Mesenchymal stem cell (in vitro differentiated cells and primary cell): ENCODE measurements around the gene CCDC180. TPM values are rescaled to one million over a fixed set of nuclear protein-coding genes. Genes with fewer than 3 reads are reported as not detected.
"Not testable (repeated sequence)": the region's sequence is repeated elsewhere in the genome, so short reads cannot be mapped to it uniquely, and the experiment has no call there.

Experiments
- DNase-seq: peaks from one replicate; pipeline ENCODE4 v3.0.0-alpha.2; 2013
- H2AFZ ChIP-seq: one replicate; pipeline ENCODE4 v1.6.1; 2013; ENCODE audit warnings: low read depth, mild to moderate bottlenecking, control low read depth, inconsistent platforms, low read length, moderate library complexity
- H2AK5ac ChIP-seq: 2 replicates; pipeline ENCODE4 v1.6.1; 2013; ENCODE audit warnings: low read length, moderate library complexity, mild to moderate bottlenecking, inconsistent platforms; ENCODE audit not compliant: severe bottlenecking
- H2BK120ac ChIP-seq: one replicate; pipeline ENCODE4 v1.6.1; 2013; ENCODE audit warnings: low read depth, mild to moderate bottlenecking, inconsistent platforms, low read length, moderate library complexity
- H2BK12ac ChIP-seq, 2 experiments: one replicate each; pipeline ENCODE4 v1.6.1; 2013; ENCODE audit warnings: inconsistent platforms in 2 of 2, low read length in 2 of 2, mild to moderate bottlenecking in 2 of 2, moderate library complexity in 2 of 2, control low read depth in 1 of 2
- H2BK15ac ChIP-seq: one replicate; pipeline ENCODE4 v1.6.1; 2013; ENCODE audit warnings: mild to moderate bottlenecking, low read depth, inconsistent platforms; ENCODE audit not compliant: poor library complexity, severe bottlenecking
- H2BK5ac ChIP-seq: 2 replicates; pipeline ENCODE4 v1.6.1; 2013; ENCODE audit warnings: low read depth, mild to moderate bottlenecking, low read length, control low read depth, inconsistent platforms; ENCODE audit not compliant: poor library complexity, severe bottlenecking
- H3K14ac ChIP-seq, 2 experiments: one replicate each; pipeline ENCODE4 v1.6.1; 2013; ENCODE audit warnings: inconsistent platforms in 2 of 2, low read length in 2 of 2, control low read depth in 1 of 2, mild to moderate bottlenecking in 1 of 2, moderate library complexity in 1 of 2
- H3K18ac ChIP-seq, 2 experiments: one replicate each; pipeline ENCODE4 v1.6.1; 2013; ENCODE audit warnings: inconsistent platforms in 2 of 2, low read length in 2 of 2, control low read depth in 1 of 2, low read depth in 1 of 2, mild to moderate bottlenecking in 1 of 2
- H3K23ac ChIP-seq, 2 experiments: one replicate each; pipeline ENCODE4 v1.6.1; 2013; ENCODE audit warnings: inconsistent platforms in 2 of 2, low read length in 2 of 2, mild to moderate bottlenecking in 2 of 2, moderate library complexity in 2 of 2, control low read depth in 1 of 2
- H3K27ac ChIP-seq: 2 replicates; pipeline ENCODE4 v1.5.1; 2013; ENCODE audit warnings: mild to moderate bottlenecking, moderate library complexity, low read length, control low read depth, inconsistent platforms; ENCODE audit not compliant: poor library complexity, severe bottlenecking
- H3K27me3 ChIP-seq, 2 experiments: 2 replicates each; pipeline versions ENCODE4 v1.6.1 to v1.7.0; 2013; ENCODE audit warnings: low read length in 2 of 2, mild to moderate bottlenecking in 2 of 2, moderate library complexity in 2 of 2, control low read depth in 1 of 2, inconsistent platforms in 1 of 2; ENCODE audit not compliant: control insufficient read depth in 1 of 2, insufficient read depth in 1 of 2
- H3K36me3 ChIP-seq, 2 experiments: 2 replicates each; pipeline versions ENCODE4 v1.6.1 to v1.7.0; 2013; ENCODE audit warnings: low read length in 2 of 2, control low read depth in 1 of 2, inconsistent platforms in 1 of 2, low read depth in 1 of 2, mild to moderate bottlenecking in 1 of 2; ENCODE audit not compliant: insufficient read depth in 2 of 2, control insufficient read depth in 1 of 2
- H3K4ac ChIP-seq, 2 experiments: one replicate each; pipeline ENCODE4 v1.6.1; 2013; ENCODE audit warnings: inconsistent platforms in 2 of 2, low read length in 2 of 2, mild to moderate bottlenecking in 2 of 2, moderate library complexity in 2 of 2, control low read depth in 1 of 2, low read depth in 1 of 2
- H3K4me1 ChIP-seq: 2 replicates; pipeline ENCODE4 v1.6.1; 2013; ENCODE audit warnings: low read depth, low read length, control low read depth; ENCODE audit not compliant: control insufficient read depth, insufficient read depth
- H3K4me2 ChIP-seq: 2 replicates; pipeline ENCODE4 v1.6.1; 2013; ENCODE audit warnings: low read length, mild to moderate bottlenecking, inconsistent platforms; ENCODE audit not compliant: poor library complexity, severe bottlenecking
- H3K4me3 ChIP-seq, 2 experiments: 2 replicates each; pipeline versions ENCODE4 v1.5.1 to v1.7.0; 2013; ENCODE audit warnings: low read length in 2 of 2, mild to moderate bottlenecking in 2 of 2, control low read depth in 1 of 2, low read depth in 1 of 2; ENCODE audit not compliant: insufficient read depth in 1 of 2
- H3K79me1 ChIP-seq: replicated peaks from 2 replicates; pipeline ENCODE4 v1.6.1; 2013; ENCODE audit warnings: mild to moderate bottlenecking, control low read depth, low read length, inconsistent platforms; ENCODE audit not compliant: poor library complexity, severe bottlenecking
- H3K9ac ChIP-seq: 2 replicates; pipeline ENCODE4 v1.7.0; 2013; ENCODE audit warnings: mild to moderate bottlenecking, low read length, moderate library complexity
- H3K9me3 ChIP-seq: 2 replicates; pipeline ENCODE4 v1.7.0; 2013; ENCODE audit warnings: mild to moderate bottlenecking, low read length; ENCODE audit not compliant: control insufficient read depth
- H4K8ac ChIP-seq: one replicate; pipeline ENCODE4 v1.6.1; 2013; ENCODE audit warnings: inconsistent platforms, mild to moderate bottlenecking, low read length, moderate library complexity
- H4K91ac ChIP-seq: one replicate; pipeline ENCODE4 v1.6.1; 2013; ENCODE audit warnings: mild to moderate bottlenecking, low read length, inconsistent platforms
- WGBS: methylation state at CpG from one replicate; pipeline ENCODE4 v1.1.7; 2013; ENCODE audit warnings: mixed read lengths; 5-methylcytosine and 5-hydroxymethylcytosine counted together
- polyA plus RNA-seq, 2 experiments: library from polyadenylated mRNA; stranded (reverse); fragments of 200-250 nt; gene quantifications; one replicate each; pipeline ENCODE4 v1.2.3, GENCODE V29; 2013

The CCDC180 gene
- 0.58 TPM for polyA plus RNA-seq (2013, experiment 1 of 2)
- 0.62 TPM for polyA plus RNA-seq (2013, experiment 2 of 2)

DNA sequence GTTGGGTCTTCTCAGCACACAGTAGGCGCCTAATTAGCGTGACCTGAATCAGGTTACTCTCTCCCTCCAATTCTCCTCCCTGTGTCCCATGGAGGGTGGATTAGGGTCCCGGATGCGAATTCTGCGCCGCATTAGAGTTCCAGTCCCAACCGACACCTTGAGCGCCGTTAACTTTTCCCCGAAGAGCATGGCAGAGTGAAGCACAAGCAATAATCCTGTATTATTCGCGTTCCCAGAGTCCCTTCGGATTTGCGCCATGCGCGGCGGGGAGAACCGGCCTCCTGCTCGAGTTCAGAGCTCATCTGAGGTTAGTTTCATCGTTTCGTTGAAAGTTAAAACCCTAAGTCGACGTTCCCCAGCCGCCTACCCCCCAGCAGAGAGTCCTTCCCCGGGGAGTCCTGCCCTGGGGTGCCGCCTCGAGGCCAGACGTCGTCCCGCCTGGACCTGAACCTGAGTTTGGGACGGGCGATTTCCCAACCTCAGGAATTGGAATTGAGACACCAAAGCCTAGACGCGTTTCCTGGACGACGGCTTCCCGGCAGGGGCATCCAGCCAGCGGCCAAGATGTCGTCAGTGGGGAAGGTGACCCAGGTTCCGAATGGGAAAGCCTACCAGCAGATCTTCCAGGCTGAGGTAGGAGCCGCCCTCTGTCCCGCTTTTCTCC, at the start of gene CCDC180:
Gene CCDC180, plus strand, starts transcription at position 160 of the 664 bp plus-strand sequence. Its CDS starts 405 bp downstream, at position 565.
- H2AFZ ChIP-seq, result no peak within 1 kb of the TSS
- H4K91ac ChIP-seq, result no peak within 1 kb of the TSS
- no peak within 1 kb of the TSS for H3K4ac ChIP-seq
- H3K4me1 ChIP-seq, result peaks cover 2% of the 10 kb centered on the region
- no peak within 1 kb of the TSS for H2AK5ac ChIP-seq
- H3K9me3 ChIP-seq, result peaks cover 3% of the 10 kb centered on the region
- peak within 1 kb of the TSS; percentile 70 for H3K9ac ChIP-seq
- H3K4me2 ChIP-seq, result no peak within 1 kb of the TSS
- no peaks in the 10 kb centered on the region for H3K79me1 ChIP-seq
- H2BK12ac ChIP-seq, result no peak within 1 kb of the TSS
- no peak within 1 kb of the TSS for H2BK5ac ChIP-seq
- no peak within 1 kb of the TSS for H3K27ac ChIP-seq
- no peaks in the 10 kb centered on the region for H3K27me3 ChIP-seq
- no peak within 1 kb of the TSS for H2BK120ac ChIP-seq
- H3K36me3 ChIP-seq, result peaks cover 8 to 19% of the 10 kb centered on the region in 2 experiments
- WGBS, result 97% methylated on average over 40 of the region's 42 CpGs
- H3K18ac ChIP-seq, result no peak within 1 kb of the TSS
- H4K8ac ChIP-seq, result no peak within 1 kb of the TSS
- H2BK15ac ChIP-seq, result no peak within 1 kb of the TSS
- H3K14ac ChIP-seq, result no peak within 1 kb of the TSS
- no peak within 1 kb of the TSS for H3K23ac ChIP-seq
- DNase-seq, result no peak
- H3K4me3 ChIP-seq, result peak within 1 kb of the TSS in 1 of 2 experiments; percentile 74

DNA sequence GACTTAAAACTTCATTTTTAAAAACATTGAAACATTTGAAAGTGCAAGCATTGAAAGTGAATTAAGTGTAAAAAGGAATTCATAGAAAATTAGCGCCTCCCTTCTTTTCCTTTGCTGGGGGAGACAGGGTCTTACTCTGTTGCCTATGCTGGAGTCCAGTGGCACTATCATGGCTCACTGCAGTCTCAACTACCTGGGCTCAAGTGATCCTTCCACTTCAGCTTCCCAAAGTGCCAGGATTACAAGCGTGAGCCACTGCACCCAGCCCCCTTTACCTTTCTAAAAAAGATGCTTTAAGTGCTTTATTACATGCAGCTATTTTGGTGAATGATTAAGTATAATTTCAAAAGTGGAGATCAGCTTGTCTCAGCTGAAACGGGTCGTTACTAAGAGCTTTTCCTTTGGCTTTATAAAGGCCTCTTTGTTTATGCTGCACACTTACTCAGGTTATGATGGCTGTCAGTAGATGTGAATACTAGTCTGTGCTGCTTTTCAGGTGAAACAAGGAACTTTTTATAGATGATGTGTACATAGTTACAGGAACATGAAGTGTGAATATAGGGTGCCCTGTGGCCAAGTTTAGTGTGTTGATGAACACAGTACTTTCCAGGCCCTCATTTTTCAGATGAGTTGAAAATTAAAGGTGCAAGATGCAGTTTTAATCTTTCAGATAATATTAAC, 47.5 kb upstream of the CCDC180 start:
- H3K27ac ChIP-seq, H3K36me3 ChIP-seq, H3K79me1 ChIP-seq, H3K18ac ChIP-seq, H4K8ac ChIP-seq, H2BK15ac ChIP-seq, H2BK120ac ChIP-seq, H2AK5ac ChIP-seq, H3K23ac ChIP-seq, H2AFZ ChIP-seq, H3K4ac ChIP-seq, H4K91ac ChIP-seq, H3K14ac ChIP-seq, H3K27me3 ChIP-seq, DNase-seq, H3K4me3 ChIP-seq, H2BK5ac ChIP-seq, H3K9me3 ChIP-seq, H3K4me2 ChIP-seq, H3K4me1 ChIP-seq, H2BK12ac ChIP-seq, H3K9ac ChIP-seq: not testable (repeated sequence)
- 85% methylated on average over 3 of the region's 4 CpGs for WGBS

DNA sequence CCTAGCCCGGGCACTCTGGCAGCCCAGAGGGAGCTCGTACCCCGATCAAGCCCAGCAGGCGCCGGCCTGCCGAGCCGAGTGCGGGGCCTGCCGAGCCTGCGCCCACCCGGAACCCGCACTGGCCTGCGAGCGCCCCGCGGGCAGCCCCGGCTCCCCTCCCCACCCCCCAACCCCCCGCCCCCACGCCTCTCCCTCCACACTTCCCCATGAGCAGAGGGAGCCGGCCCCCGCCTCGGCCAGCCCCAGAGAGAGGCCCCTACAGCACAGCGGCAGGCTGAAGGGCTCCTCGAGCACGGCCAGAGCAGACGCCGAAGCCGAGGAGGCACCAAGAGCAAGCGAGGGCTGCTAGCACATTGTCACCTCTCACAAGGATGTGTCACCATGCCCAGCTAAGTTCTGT, 36.2 kb upstream of the CCDC180 start:
- Histone ChIP-seq H3K18ac (no peak overlapping the region), H3K4me2 (peak overlapping the region; percentile 63), H3K27me3 (no peaks in the 10 kb centered on the region), H2BK12ac (no peak overlapping the region), H3K4me1 (peaks cover under 1% of the 10 kb centered on the region), H3K27ac (no peak overlapping the region), H2AK5ac (no peak overlapping the region), H3K4ac (no peak overlapping the region), H3K14ac (no peak overlapping the region), H3K9ac (no peak overlapping the region), H2BK120ac (no peak overlapping the region), H4K8ac (peak overlapping the region; percentile 37), H3K36me3 (peaks cover 0 to under 1% of the 10 kb centered on the region in 2 experiments), H3K79me1 (peaks cover 7% of the 10 kb centered on the region), H4K91ac (no peak overlapping the region), H3K23ac (no peak overlapping the region), H2BK5ac (no peak overlapping the region), H2BK15ac (no peak overlapping the region), H3K4me3 (no peak overlapping the region), H2AFZ (no peak overlapping the region), H3K9me3 (no peaks in the 10 kb centered on the region)
- DNase-seq, result no peak
- WGBS, result 40% methylated on average over 11 of the region's 29 CpGs

DNA sequence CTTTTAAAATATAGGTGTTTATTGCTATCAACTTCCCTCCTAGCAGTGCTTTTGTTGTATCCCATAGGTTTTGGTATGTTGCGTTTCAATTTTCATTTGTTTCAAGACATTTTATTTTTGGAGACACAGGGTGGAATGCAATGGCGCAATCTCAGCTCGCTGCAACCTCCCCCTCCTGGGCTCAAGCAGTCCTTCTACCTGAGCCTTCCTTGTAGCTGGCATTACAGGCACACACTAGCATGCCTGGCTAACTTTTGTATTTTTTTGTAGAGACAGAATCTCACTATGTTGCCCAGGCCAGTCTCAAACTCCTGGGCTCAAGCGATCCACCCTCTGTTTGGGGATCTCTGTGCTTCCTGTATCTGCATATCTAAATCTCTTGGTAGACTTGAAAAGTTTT, 35.4 kb upstream of the CCDC180 start:
- H3K9me3 ChIP-seq, result no peaks in the 10 kb centered on the region
- H3K23ac ChIP-seq, result no peak overlapping the region
- no peak overlapping the region for H3K14ac ChIP-seq
- H4K8ac ChIP-seq, result no peak overlapping the region
- H3K4ac ChIP-seq, result no peak overlapping the region
- H2AK5ac ChIP-seq, result no peak overlapping the region
- no peak overlapping the region for H2BK5ac ChIP-seq
- H3K18ac ChIP-seq, result no peak overlapping the region
- H3K27ac ChIP-seq, result no peak overlapping the region
- WGBS, result 98% methylated on average over 4 of the region's 4 CpGs
- no peak overlapping the region for H2BK120ac ChIP-seq
- no peak overlapping the region for H2AFZ ChIP-seq
- no peak overlapping the region for H2BK12ac ChIP-seq
- no peak for DNase-seq
- peaks cover 3 to 7% of the 10 kb centered on the region in 2 experiments for H3K36me3 ChIP-seq
- no peaks in the 10 kb centered on the region for H3K27me3 ChIP-seq
- no peak overlapping the region for H3K4me3 ChIP-seq
- no peak overlapping the region for H3K9ac ChIP-seq
- no peak overlapping the region for H3K4me2 ChIP-seq
- peaks cover 7% of the 10 kb centered on the region for H3K79me1 ChIP-seq
- H4K91ac ChIP-seq, result no peak overlapping the region
- H2BK15ac ChIP-seq, result no peak overlapping the region
- peaks cover 3% of the 10 kb centered on the region for H3K4me1 ChIP-seq
